Measurements from ENCODE around the gene EDAR.

The EDAR gene

GRCh38 chr2:108923019-108923700 lies 65.9 kb downstream of the EDAR start:
- no peak for DNase-seq

GRCh38 chr2:108922141-108922915 lies 66.7 kb downstream of the EDAR start:
- no peak for DNase-seq

GRCh38 chr2:108921096-108922030 lies 67.7 kb downstream of the EDAR start:
- DNase-seq = no peak

GRCh38 chr2:108920686-108921085 lies 68.3 kb downstream of the EDAR start:
- no peak for DNase-seq

- no peak for DNase-seq
Observed at GRCh38 chr2:108919571-108920373, 69.2 kb downstream of the EDAR start.

- no peak for DNase-seq
Observed at GRCh38 chr2:108918941-108919341, 70.1 kb downstream of the EDAR start.

GRCh38 chr2:108918156-108918874 lies 70.7 kb downstream of the EDAR start:
- no peak for DNase-seq

GRCh38 chr2:108917526-108917925 lies 71.5 kb downstream of the EDAR start:
- no peak for DNase-seq

GRCh38 chr2:108916796-108917421 lies 72.1 kb downstream of the EDAR start:
- no peak for DNase-seq

- DNase-seq = no peak
Observed at GRCh38 chr2:108916122-108916795, 72.8 kb downstream of the EDAR start.

GRCh38 chr2:108912629-108912902 lies 76.5 kb downstream of the EDAR start:
- DNase-seq = no peak

- no peak for DNase-seq
Observed at GRCh38 chr2:108911807-108912628, 77.0 kb downstream of the EDAR start.

- no peak for DNase-seq
Observed at GRCh38 chr2:108911401-108911800, 77.6 kb downstream of the EDAR start.

GRCh38 chr2:108910541-108911396 lies 78.3 kb downstream of the EDAR start:
- DNase-seq = no peak

GRCh38 chr2:108910011-108910431 lies 79.0 kb downstream of the EDAR start:
- no peak for DNase-seq

- no peak for DNase-seq
Observed at GRCh38 chr2:108909275-108909823, 79.7 kb downstream of the EDAR start.

- DNase-seq = no peak
Observed at GRCh38 chr2:108908713-108909070, 80.3 kb downstream of the EDAR start.

GRCh38 chr2:108907822-108908712 lies 81.0 kb downstream of the EDAR start:
- DNase-seq = no peak
